K562 (cell line): Measurements from ENCODE around the gene BLVRA. TPM values are rescaled to one million over a fixed set of nuclear protein-coding genes. Genes with fewer than 3 reads are reported as not detected.

Source experiments
- CREB5 ChIP-seq: fragments of 250-450 bp; sonication (Bioruptor Pico); IDR thresholded peaks from 2 replicates; pipeline ENCODE4 v1.5.0; 2020; ENCODE audit warnings: mild to moderate bottlenecking
- GTF2A2 ChIP-seq: IDR thresholded peaks from 2 replicates; pipeline ENCODE4 v1.6.1; 2016; ENCODE audit warnings: mild to moderate bottlenecking, missing genetic modification characterization, missing compliant biosample characterization
- MLLT1 ChIP-seq, 2 experiments: fragments of 450-650 bp; IDR thresholded peaks; 2 replicates each; pipeline ENCODE4 v1.6.1; 2016
- TGIF2 ChIP-seq: sonication (generic); formaldehyde crosslinking; IDR thresholded peaks from 2 replicates; pipeline ENCODE4 v1.8.1; 2022; ENCODE audit warnings: mild to moderate bottlenecking, missing genetic modification reagents, moderate library complexity
- ZEB2 ChIP-seq: fragments of 450-650 bp; IDR thresholded peaks from 2 replicates; pipeline ENCODE4 v1.6.1; 2016
- polyA plus RNA-seq, 8 experiments: library from polyadenylated mRNA; depleted of rRNA in 4 of 8; stranded (reverse) in 5 of 8; unstranded in 3 of 8; fragments of >200 nt; fragmentation: Nextera tagmentation in 2 of 8; fragmentation: Illumina TruSeq in 1 of 8; extraction: Ambion mirVana in 2 of 8; extraction: Trizol in 1 of 8; gene quantifications; 2 replicates each; pipeline versions ENCODE4 v1.2.1 to v1.2.3, GENCODE V29; 2011 to 2014; ENCODE audit warnings: inconsistent platforms in 1 of 8, missing spikeins in 1 of 8
- total RNA-seq, 7 experiments: library from RNA; depleted of rRNA in 6 of 7; stranded (reverse); fragments of >200 nt in 6 of 7; fragmentation: Illumina TruSeq in 2 of 7; extraction: Trizol in 2 of 7; gene quantifications; 2 replicates each; pipeline versions ENCODE4 v1.2.1 to v1.2.3, GENCODE V29; 2011 to 2021; ENCODE audit warnings: low replicate concordance in 1 of 7
- TF ChIP-seq, protein P1 (sequence below): fragments of 450-650 bp; IDR thresholded peaks from 2 replicates; pipeline ENCODE4 v1.6.1; 2016; ENCODE audit warnings: mild to moderate bottlenecking, moderate library complexity
- TF ChIP-seq, protein P2 (sequence below), 2 experiments: IDR thresholded peaks; 2 replicates each; pipeline ENCODE4 v1.6.1; 2011; ENCODE audit warnings: borderline replicate concordance in 1 of 2, control low read depth in 1 of 2, low read depth in 1 of 2, low read length in 1 of 2, mild to moderate bottlenecking in 1 of 2, mixed read lengths in 1 of 2, moderate library complexity in 1 of 2; ENCODE audit not compliant: insufficient read depth in 1 of 2, insufficient read length in 1 of 2, poor library complexity in 1 of 2, severe bottlenecking in 1 of 2; ENCODE audit errors: extremely low read depth in 1 of 2
- TF ChIP-seq, protein P3 (sequence below): fragments of 450-650 bp; formaldehyde crosslinking; IDR thresholded peaks from 2 replicates; pipeline ENCODE4 v1.4.0; 2020; ENCODE audit warnings: mild to moderate bottlenecking, mixed read lengths

BLVRA gene
- total and polyA plus RNA-seq, 9 of the 15 experiments (the other 6 are each of a cell fraction or from before 2014, with no cell fraction given): 48.5 to 147 (median 61.5) TPM

DNA sequence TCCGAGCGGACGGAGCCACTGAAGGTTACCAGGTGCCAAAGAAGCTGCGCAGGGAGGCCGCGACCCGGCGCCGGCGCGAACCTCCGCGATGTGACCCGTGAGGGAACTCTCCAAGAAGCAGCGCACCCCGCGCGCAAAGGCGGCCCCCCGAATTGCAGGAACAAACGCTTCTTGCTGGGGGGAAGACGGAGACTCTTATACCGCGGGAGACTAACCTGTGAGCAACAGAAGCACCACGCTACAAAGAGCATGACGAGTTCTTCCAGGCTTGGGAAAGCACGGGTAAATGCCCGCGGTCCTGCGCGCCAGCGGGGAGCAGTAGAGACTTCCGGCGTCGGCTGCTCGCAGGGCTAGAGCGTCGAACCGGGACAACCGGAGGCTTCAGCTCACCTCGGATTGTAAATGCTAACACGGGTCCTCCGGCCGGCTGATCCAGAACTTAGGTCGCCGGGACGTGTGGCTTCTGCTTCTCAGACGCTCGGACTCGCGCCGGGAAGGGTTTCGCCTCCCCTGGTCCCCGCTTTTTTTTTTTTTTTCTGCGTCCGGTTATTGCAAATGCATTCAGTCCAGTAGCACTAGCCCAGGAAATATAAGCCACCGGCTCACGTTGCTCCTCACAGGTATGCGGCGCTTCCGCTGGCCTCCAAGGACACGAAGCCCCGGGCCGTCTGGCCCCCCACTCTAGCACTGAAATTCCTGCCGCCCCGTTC is 29.1 kb upstream of the BLVRA start, which contains the start of gene COA1 (continued):
- TF ChIP-seq, protein P1, sequence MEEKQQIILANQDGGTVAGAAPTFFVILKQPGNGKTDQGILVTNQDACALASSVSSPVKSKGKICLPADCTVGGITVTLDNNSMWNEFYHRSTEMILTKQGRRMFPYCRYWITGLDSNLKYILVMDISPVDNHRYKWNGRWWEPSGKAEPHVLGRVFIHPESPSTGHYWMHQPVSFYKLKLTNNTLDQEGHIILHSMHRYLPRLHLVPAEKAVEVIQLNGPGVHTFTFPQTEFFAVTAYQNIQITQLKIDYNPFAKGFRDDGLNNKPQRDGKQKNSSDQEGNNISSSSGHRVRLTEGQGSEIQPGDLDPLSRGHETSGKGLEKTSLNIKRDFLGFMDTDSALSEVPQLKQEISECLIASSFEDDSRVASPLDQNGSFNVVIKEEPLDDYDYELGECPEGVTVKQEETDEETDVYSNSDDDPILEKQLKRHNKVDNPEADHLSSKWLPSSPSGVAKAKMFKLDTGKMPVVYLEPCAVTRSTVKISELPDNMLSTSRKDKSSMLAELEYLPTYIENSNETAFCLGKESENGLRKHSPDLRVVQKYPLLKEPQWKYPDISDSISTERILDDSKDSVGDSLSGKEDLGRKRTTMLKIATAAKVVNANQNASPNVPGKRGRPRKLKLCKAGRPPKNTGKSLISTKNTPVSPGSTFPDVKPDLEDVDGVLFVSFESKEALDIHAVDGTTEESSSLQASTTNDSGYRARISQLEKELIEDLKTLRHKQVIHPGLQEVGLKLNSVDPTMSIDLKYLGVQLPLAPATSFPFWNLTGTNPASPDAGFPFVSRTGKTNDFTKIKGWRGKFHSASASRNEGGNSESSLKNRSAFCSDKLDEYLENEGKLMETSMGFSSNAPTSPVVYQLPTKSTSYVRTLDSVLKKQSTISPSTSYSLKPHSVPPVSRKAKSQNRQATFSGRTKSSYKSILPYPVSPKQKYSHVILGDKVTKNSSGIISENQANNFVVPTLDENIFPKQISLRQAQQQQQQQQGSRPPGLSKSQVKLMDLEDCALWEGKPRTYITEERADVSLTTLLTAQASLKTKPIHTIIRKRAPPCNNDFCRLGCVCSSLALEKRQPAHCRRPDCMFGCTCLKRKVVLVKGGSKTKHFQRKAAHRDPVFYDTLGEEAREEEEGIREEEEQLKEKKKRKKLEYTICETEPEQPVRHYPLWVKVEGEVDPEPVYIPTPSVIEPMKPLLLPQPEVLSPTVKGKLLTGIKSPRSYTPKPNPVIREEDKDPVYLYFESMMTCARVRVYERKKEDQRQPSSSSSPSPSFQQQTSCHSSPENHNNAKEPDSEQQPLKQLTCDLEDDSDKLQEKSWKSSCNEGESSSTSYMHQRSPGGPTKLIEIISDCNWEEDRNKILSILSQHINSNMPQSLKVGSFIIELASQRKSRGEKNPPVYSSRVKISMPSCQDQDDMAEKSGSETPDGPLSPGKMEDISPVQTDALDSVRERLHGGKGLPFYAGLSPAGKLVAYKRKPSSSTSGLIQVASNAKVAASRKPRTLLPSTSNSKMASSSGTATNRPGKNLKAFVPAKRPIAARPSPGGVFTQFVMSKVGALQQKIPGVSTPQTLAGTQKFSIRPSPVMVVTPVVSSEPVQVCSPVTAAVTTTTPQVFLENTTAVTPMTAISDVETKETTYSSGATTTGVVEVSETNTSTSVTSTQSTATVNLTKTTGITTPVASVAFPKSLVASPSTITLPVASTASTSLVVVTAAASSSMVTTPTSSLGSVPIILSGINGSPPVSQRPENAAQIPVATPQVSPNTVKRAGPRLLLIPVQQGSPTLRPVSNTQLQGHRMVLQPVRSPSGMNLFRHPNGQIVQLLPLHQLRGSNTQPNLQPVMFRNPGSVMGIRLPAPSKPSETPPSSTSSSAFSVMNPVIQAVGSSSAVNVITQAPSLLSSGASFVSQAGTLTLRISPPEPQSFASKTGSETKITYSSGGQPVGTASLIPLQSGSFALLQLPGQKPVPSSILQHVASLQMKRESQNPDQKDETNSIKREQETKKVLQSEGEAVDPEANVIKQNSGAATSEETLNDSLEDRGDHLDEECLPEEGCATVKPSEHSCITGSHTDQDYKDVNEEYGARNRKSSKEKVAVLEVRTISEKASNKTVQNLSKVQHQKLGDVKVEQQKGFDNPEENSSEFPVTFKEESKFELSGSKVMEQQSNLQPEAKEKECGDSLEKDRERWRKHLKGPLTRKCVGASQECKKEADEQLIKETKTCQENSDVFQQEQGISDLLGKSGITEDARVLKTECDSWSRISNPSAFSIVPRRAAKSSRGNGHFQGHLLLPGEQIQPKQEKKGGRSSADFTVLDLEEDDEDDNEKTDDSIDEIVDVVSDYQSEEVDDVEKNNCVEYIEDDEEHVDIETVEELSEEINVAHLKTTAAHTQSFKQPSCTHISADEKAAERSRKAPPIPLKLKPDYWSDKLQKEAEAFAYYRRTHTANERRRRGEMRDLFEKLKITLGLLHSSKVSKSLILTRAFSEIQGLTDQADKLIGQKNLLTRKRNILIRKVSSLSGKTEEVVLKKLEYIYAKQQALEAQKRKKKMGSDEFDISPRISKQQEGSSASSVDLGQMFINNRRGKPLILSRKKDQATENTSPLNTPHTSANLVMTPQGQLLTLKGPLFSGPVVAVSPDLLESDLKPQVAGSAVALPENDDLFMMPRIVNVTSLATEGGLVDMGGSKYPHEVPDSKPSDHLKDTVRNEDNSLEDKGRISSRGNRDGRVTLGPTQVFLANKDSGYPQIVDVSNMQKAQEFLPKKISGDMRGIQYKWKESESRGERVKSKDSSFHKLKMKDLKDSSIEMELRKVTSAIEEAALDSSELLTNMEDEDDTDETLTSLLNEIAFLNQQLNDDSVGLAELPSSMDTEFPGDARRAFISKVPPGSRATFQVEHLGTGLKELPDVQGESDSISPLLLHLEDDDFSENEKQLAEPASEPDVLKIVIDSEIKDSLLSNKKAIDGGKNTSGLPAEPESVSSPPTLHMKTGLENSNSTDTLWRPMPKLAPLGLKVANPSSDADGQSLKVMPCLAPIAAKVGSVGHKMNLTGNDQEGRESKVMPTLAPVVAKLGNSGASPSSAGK: peak; percentile 35; the same call in 1 of the 2 replicates
- TF ChIP-seq GTF2A2 (tag): no peak; the same call in 1 of the 2 replicates
- peak in 1 of 2 experiments; percentile 70; a peak in 2 of 4 replicates for TF ChIP-seq MLLT1 (IDR thresholded peaks at IDR 0.05)
- TF ChIP-seq, protein P2, sequence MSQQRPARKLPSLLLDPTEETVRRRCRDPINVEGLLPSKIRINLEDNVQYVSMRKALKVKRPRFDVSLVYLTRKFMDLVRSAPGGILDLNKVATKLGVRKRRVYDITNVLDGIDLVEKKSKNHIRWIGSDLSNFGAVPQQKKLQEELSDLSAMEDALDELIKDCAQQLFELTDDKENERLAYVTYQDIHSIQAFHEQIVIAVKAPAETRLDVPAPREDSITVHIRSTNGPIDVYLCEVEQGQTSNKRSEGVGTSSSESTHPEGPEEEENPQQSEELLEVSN (IDR thresholded peaks at IDR 0.05; ENCODE audit: borderline replicate concordance in 1 of 2, extremely low read depth in 1 of 2, insufficient read depth in 1 of 2, insufficient read length in 1 of 2, low read depth in 1 of 2, low read length in 1 of 2, poor library complexity in 1 of 2, severe bottlenecking in 1 of 2): peak; percentile 31 to 59
- no peak for TF ChIP-seq ZEB2
- no peak for TF ChIP-seq CREB5 (CRISPR knock-in tag)
- TF ChIP-seq, protein P3, sequence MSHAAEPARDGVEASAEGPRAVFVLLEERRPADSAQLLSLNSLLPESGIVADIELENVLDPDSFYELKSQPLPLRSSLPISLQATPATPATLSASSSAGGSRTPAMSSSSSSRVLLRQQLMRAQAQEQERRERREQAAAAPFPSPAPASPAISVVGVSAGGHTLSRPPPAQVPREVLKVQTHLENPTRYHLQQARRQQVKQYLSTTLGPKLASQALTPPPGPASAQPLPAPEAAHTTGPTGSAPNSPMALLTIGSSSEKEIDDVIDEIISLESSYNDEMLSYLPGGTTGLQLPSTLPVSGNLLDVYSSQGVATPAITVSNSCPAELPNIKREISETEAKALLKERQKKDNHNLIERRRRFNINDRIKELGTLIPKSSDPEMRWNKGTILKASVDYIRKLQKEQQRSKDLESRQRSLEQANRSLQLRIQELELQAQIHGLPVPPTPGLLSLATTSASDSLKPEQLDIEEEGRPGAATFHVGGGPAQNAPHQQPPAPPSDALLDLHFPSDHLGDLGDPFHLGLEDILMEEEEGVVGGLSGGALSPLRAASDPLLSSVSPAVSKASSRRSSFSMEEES: no peak
- TF ChIP-seq TGIF2 (CRISPR knock-in tag): no peak
